HepG2 (cell line): ENCODE measurements around the gene DMGDH. TPM values are rescaled to one million over a fixed set of nuclear protein-coding genes. Genes with fewer than 3 reads are reported as not detected.

Source experiments
- ATAC-seq: fragments of 200-7000 bp; cut with Tn5 transposase; 3 replicates; pipeline ENCODE4 v1.9.1; 2020; ENCODE audit warnings: mild to moderate bottlenecking, moderate library complexity
- BruUV-seq: library from RNA; stranded (reverse); fragments of 400-500 nt; replicated peaks from 2 replicates; lab custom pipeline; 2021; lab: Mats Ljungman, UMichigan
- CTCF ChIA-PET: fragments of 300-600 bp; formaldehyde crosslinking; extraction: SDS; loops from one replicate; lab custom pipeline; 2021; ENCODE audit warnings: low total read pairs, inconsistent platforms, low intra/inter-chr PET ratio; lab: Yijun Ruan, JAX
- POLR2A ChIA-PET: fragments of 350-600 bp; sonication (Branson Sonifier 250); formaldehyde crosslinking; loops from one replicate; lab custom pipeline; 2020; ENCODE audit warnings: antibody characterized with exemption, inconsistent platforms; lab: Yijun Ruan, JAX
- DNase-seq: peaks from one replicate; pipeline ENCODE4 v3.0.0-alpha.2; 2015; ENCODE audit warnings: low spot score
- FAIRE-seq: peaks from 3 replicates; lab custom pipeline; 2011; peaks lifted over from hg19 to GRCh38; lab: Jason Lieb, UNC
- H2AFZ ChIP-seq: one replicate; pipeline ENCODE4 v1.6.1; 2011; ENCODE audit warnings: low read length, inconsistent platforms
- H3K27ac ChIP-seq: fragments of 300-600 bp; 3 replicates; pipeline ENCODE4 v1.8.0; 2011; ENCODE audit warnings: mixed run types, mild to moderate bottlenecking, mixed read lengths, low read length, inconsistent platforms; ENCODE audit not compliant: insufficient read depth; ENCODE audit errors: extremely low read length
- H3K27me3 ChIP-seq, 2 experiments: fragments of 200-600 bp in 1 of 2; 2 replicates in 1 of 2; 3 replicates in 1 of 2; pipeline versions ENCODE4 v1.6.0 to v1.8.0; 2011; ENCODE audit warnings: low read length in 2 of 2, mild to moderate bottlenecking in 2 of 2, moderate library complexity in 2 of 2, inconsistent platforms in 1 of 2; ENCODE audit not compliant: insufficient read depth in 2 of 2, control insufficient read depth in 1 of 2
- H3K36me3 ChIP-seq, 2 experiments: fragments of 200-600 bp in 1 of 2; replicated peaks in 1 of 2; 2 replicates in 1 of 2; 3 replicates in 1 of 2; pipeline versions ENCODE4 v1.5.1 to v1.8.0; 2011; ENCODE audit warnings: low read length in 2 of 2, inconsistent platforms in 1 of 2; ENCODE audit not compliant: insufficient read depth in 2 of 2, control insufficient read depth in 1 of 2
- H3K4me1 ChIP-seq: 2 replicates; pipeline ENCODE4 v1.5.1; 2012; ENCODE audit warnings: low read length, inconsistent platforms; ENCODE audit not compliant: insufficient read depth
- H3K4me2 ChIP-seq: 2 replicates; pipeline ENCODE4 v1.6.0; 2011; ENCODE audit warnings: low read depth, low read length, inconsistent platforms
- H3K4me3 ChIP-seq, 3 experiments: fragments of 200-600 bp in 1 of 3; sonication (generic), shearing (Covaris generic) in 1 of 3; replicated peaks in 1 of 3; 2 replicates each; pipeline ENCODE4 v1.5.1; 2011 to 2016; ENCODE audit warnings: low read length in 3 of 3, inconsistent platforms in 2 of 3, low read depth in 2 of 3, mild to moderate bottlenecking in 2 of 3, control low read depth in 1 of 3, mixed read lengths in 1 of 3; ENCODE audit not compliant: insufficient read depth in 1 of 3
- H3K79me2 ChIP-seq: one replicate; pipeline ENCODE4 v1.6.1; 2011; ENCODE audit warnings: low read length, inconsistent platforms; ENCODE audit not compliant: insufficient read depth
- H3K9ac ChIP-seq: 2 replicates; pipeline ENCODE4 v1.6.0; 2011; ENCODE audit warnings: mild to moderate bottlenecking, low read depth, low read length, inconsistent platforms; ENCODE audit not compliant: insufficient read depth
- H3K9me3 ChIP-seq: 2 replicates; pipeline ENCODE4 v1.5.1; 2012; ENCODE audit warnings: mild to moderate bottlenecking, low read length
- H4K20me1 ChIP-seq: 2 replicates; pipeline ENCODE4 v1.6.0; 2011; ENCODE audit warnings: inconsistent platforms, mild to moderate bottlenecking, low read length, moderate library complexity; ENCODE audit not compliant: insufficient read depth
- ARNTL ChIP-seq: sonication (generic); formaldehyde crosslinking; IDR thresholded peaks from 2 replicates; pipeline ENCODE4 v1.4.0; 2020; ENCODE audit warnings: mild to moderate bottlenecking, missing genetic modification reagents
- ELF3 ChIP-seq: IDR thresholded peaks from 2 replicates; pipeline ENCODE4 v1.6.1; 2016; ENCODE audit warnings: missing genetic modification reagents, missing compliant biosample characterization
- ELF4 ChIP-seq: sonication (generic); formaldehyde crosslinking; IDR thresholded peaks from 2 replicates; pipeline ENCODE4 v1.5.0; 2020; ENCODE audit warnings: missing genetic modification reagents, mild to moderate bottlenecking, moderate library complexity, borderline replicate concordance
- HNRNPK ChIP-seq: fragments of 200-400 bp; formaldehyde crosslinking; IDR thresholded peaks from 2 replicates; pipeline ENCODE4 v1.6.1; 2018; ENCODE audit warnings: low read length, low read depth, moderate library complexity, mild to moderate bottlenecking; ENCODE audit not compliant: poor library complexity, severe bottlenecking
- MEIS2 ChIP-seq: sonication (generic); formaldehyde crosslinking; IDR thresholded peaks from 2 replicates; pipeline ENCODE4 v1.9.0; 2021; ENCODE audit warnings: mild to moderate bottlenecking, missing genetic modification reagents
- MIER2 ChIP-seq: IDR thresholded peaks from 2 replicates; pipeline ENCODE4 v1.6.1; 2016; ENCODE audit warnings: missing biosample characterization, missing genetic modification reagents
- MTF1 ChIP-seq: sonication (generic); formaldehyde crosslinking; IDR thresholded peaks from 2 replicates; pipeline ENCODE4 v1.5.0; 2020; ENCODE audit warnings: missing genetic modification reagents
- NBN ChIP-seq: fragments of 450-650 bp; conservative IDR thresholded peaks from 2 replicates; pipeline ENCODE4 v1.6.1; 2017
- NKX3-1 ChIP-seq: sonication (generic); formaldehyde crosslinking; IDR thresholded peaks from 2 replicates; pipeline ENCODE4 v1.5.0; 2020; ENCODE audit warnings: missing genetic modification reagents
- NR2F1 ChIP-seq, 2 experiments: fragments of 450-650 bp in 1 of 2; formaldehyde crosslinking in 1 of 2; IDR thresholded peaks; 2 replicates each; pipeline versions ENCODE4 v1.5.0 to v1.6.1; 2016 to 2020; ENCODE audit warnings: mild to moderate bottlenecking in 1 of 2, missing compliant biosample characterization in 1 of 2, missing genetic modification reagents in 1 of 2, moderate library complexity in 1 of 2
- PATZ1 ChIP-seq: sonication (generic); formaldehyde crosslinking; IDR thresholded peaks from 2 replicates; pipeline ENCODE4 v1.4.0; 2020; ENCODE audit warnings: missing genetic modification reagents
- SIX1 ChIP-seq: sonication (generic); formaldehyde crosslinking; IDR thresholded peaks from 2 replicates; pipeline ENCODE4 v1.4.0; 2020; ENCODE audit warnings: missing genetic modification reagents, borderline replicate concordance
- SIX4 ChIP-seq: sonication (generic); formaldehyde crosslinking; IDR thresholded peaks from 2 replicates; pipeline ENCODE4 v1.4.0; 2020; ENCODE audit warnings: missing genetic modification reagents
- SMARCE1 ChIP-seq: fragments of 450-650 bp; IDR thresholded peaks from 2 replicates; pipeline ENCODE4 v1.6.1; 2017; ENCODE audit warnings: borderline replicate concordance
- TAF1 ChIP-seq: sonication (generic); formaldehyde crosslinking; IDR thresholded peaks from 2 replicates; pipeline ENCODE4 v1.4.0; 2020; ENCODE audit warnings: missing genetic modification reagents
- WIZ ChIP-seq: sonication (generic); formaldehyde crosslinking; IDR thresholded peaks from 2 replicates; pipeline ENCODE4 v1.5.1; 2020; ENCODE audit warnings: mild to moderate bottlenecking, missing genetic modification reagents
- ZNF251 ChIP-seq: sonication (generic); formaldehyde crosslinking; IDR thresholded peaks from 2 replicates; pipeline ENCODE4 v1.9.0; 2021; ENCODE audit warnings: mild to moderate bottlenecking, missing genetic modification reagents
- ZNF468 ChIP-seq: sonication (generic); formaldehyde crosslinking; IDR thresholded peaks from 2 replicates; pipeline ENCODE4 v1.8.0; 2022; ENCODE audit warnings: mild to moderate bottlenecking, moderate library complexity, missing genetic modification reagents
- ZNF496 ChIP-seq: sonication (generic); formaldehyde crosslinking; IDR thresholded peaks from 2 replicates; pipeline ENCODE4 v1.8.1; 2023; ENCODE audit warnings: mild to moderate bottlenecking, moderate library complexity, missing genetic modification reagents; ENCODE audit not compliant: insufficient replicate concordance
- WGBS: methylation state at CpG from one replicate; pipeline ENCODE4 v1.1.6; 2017; ENCODE audit warnings: low lambda C conversion rate; 5-methylcytosine and 5-hydroxymethylcytosine counted together
- in situ Hi-C: cut with HindIII; loops from 2 replicates; pipeline ENCODE4 v1.10.0; 2017; ENCODE audit warnings: low pct_unique_long_range_greater_than_20kb; ENCODE audit not compliant: extremely low pct_ligation_motif_present
- intact Hi-C: fragments of 100-400 bp; cut with micrococcal nuclease; formaldehyde crosslinking; loops from one replicate; pipeline ENCODE4 v1.10.0; 2022; ENCODE audit not compliant: unreplicated experiment
- polyA plus RNA-seq, 8 experiments: library from polyadenylated mRNA; depleted of rRNA in 3 of 8; stranded (reverse) in 7 of 8; unstranded in 1 of 8; fragments of >200 nt; fragmentation: Illumina TruSeq in 4 of 8; extraction: Trizol in 4 of 8; gene quantifications; 2 replicates each; pipeline versions ENCODE4 v1.2.1 to v1.2.3, GENCODE V29; 2011 to 2016; ENCODE audit warnings: low read depth in 4 of 8, missing spikeins in 1 of 8, mixed read lengths in 1 of 8; ENCODE audit not compliant: insufficient read depth in 1 of 8
- total RNA-seq, 5 experiments: library from RNA; depleted of rRNA; stranded (reverse); fragments of >200 nt; fragmentation: Illumina TruSeq; extraction: Trizol; gene quantifications; 2 replicates each; pipeline ENCODE4 v1.2.3, GENCODE V29; 2016; ENCODE audit warnings: low read depth in 1 of 5

DMGDH gene
- total and polyA plus RNA-seq, 2 of the 13 experiments (the other 11 are each of a cell fraction or from before 2014, with no cell fraction given): 3.6 to 7.9 TPM

- Histone ChIP-seq H3K79me2 (no peaks in the 10 kb centered on the region), H4K20me1 (no peaks in the 10 kb centered on the region), H2AFZ (no peak overlapping the region), H3K27ac (no peak overlapping the region), H3K4me3 (no peak overlapping the region), H3K27me3 (no peaks in the 10 kb centered on the region), H3K9me3 (0 out of 2 replicates have a peak, but pooled peaks cover 8% of the 10 kb centered on the region), H3K4me1 (peaks cover 19% of the 10 kb centered on the region)
- CTCF ChIA-PET: no interaction called here
- POLR2A ChIA-PET: no interaction called here
- FAIRE-seq: no peak
- in situ Hi-C loops: loop anchor here (25.0 kb wide), 1 partner anchor 454 kb away; no protein-coding TSS in a partner anchor
- TF ChIP-seq MTF1 (CRISPR knock-in tag) (no peak), NBN (no peak), SIX1 (CRISPR knock-in tag) (no peak)
- TF ChIP-seq, all 625 proteins: peak for 0
- no peaks in the 10 kb centered on the region for H3K36me3 ChIP-seq
- BruUV-seq: no TSS peak
- no peak overlapping the region for H3K9ac ChIP-seq
- no peak overlapping the region for H3K4me2 ChIP-seq
- DNase-seq: no peak
- intact Hi-C loops: no loop called here
- WGBS: 89% methylated on average over 3 of the region's 3 CpGs
- no peak for ATAC-seq
These were observed 61.1 kb downstream of the DMGDH start for GRCh38 chr5:79008362-79008761.

- Histone ChIP-seq H3K27ac (no peak overlapping the region), H2AFZ (no peak overlapping the region), H3K27me3 (no peaks in the 10 kb centered on the region), H3K9ac (no peak overlapping the region), H4K20me1 (no peaks in the 10 kb centered on the region), H3K36me3 (no peaks in the 10 kb centered on the region), H3K9me3 (0 out of 2 replicates have a peak, but pooled peaks cover 4% of the 10 kb centered on the region), H3K4me1 (peaks cover 22% of the 10 kb centered on the region), H3K4me2 (no peak overlapping the region), H3K4me3 (no peak overlapping the region), H3K79me2 (no peaks in the 10 kb centered on the region)
- WGBS: 81% methylated on average over 3 of the region's 3 CpGs
- POLR2A ChIA-PET: no interaction called here
- TF ChIP-seq ZNF468 (CRISPR knock-in tag): no peak
- no peak for TF ChIP-seq ZNF251 (CRISPR knock-in tag)
- TF ChIP-seq SMARCE1: no peak
- TF ChIP-seq MEIS2: no peak
- no peak for TF ChIP-seq MIER2 (CRISPR knock-in tag)
- TF ChIP-seq ELF3 (CRISPR knock-in tag): no peak
- TF ChIP-seq SIX4: no peak
- no peak for TF ChIP-seq NR2F1 (CRISPR knock-in tag; IDR thresholded peaks at IDR 0.05)
- no peak for TF ChIP-seq TAF1
- no peak for TF ChIP-seq ZNF496 (CRISPR knock-in tag)
- no peak for TF ChIP-seq HNRNPK
- no peak for TF ChIP-seq ARNTL (CRISPR knock-in tag)
- no peak for TF ChIP-seq ELF4
- no peak for TF ChIP-seq PATZ1 (CRISPR knock-in tag)
- no peak for TF ChIP-seq NKX3-1 (CRISPR knock-in tag)
- no peak for TF ChIP-seq WIZ (CRISPR knock-in tag)
- CTCF ChIA-PET: no interaction called here
- intact Hi-C loops (no loop called here), in situ Hi-C loops (loop anchor here (25.0 kb wide), 1 partner anchor 454 kb away; no protein-coding TSS in a partner anchor)
- FAIRE-seq (no peak), ATAC-seq (no peak), DNase-seq (no peak)
- BruUV-seq: no TSS peak
These were observed 61.6 kb downstream of the DMGDH start for GRCh38 chr5:79007872-79008271.
